SJSA1 (cell line): Measurements from ENCODE around the gene AK3. TPM values are rescaled to one million over a fixed set of nuclear protein-coding genes. Genes with fewer than 3 reads are reported as not detected.
"Not testable (repeated sequence)": the region's sequence is repeated elsewhere in the genome, so short reads cannot be mapped to it uniquely, and the experiment has no call there.

Source experiments
- DNase-seq, 2 experiments: peaks; one replicate each; pipeline ENCODE4 v3.0.0-alpha.2; 2015 to 2020; ENCODE audit warnings: low spot score in 2 of 2, low read depth in 1 of 2
- H3K27ac ChIP-seq: fragments of 250-450 bp; sonication (Bioruptor Pico); 2 replicates; pipeline ENCODE4 v1.5.1; 2020; ENCODE audit warnings: mild to moderate bottlenecking, moderate library complexity
- H3K27me3 ChIP-seq: fragments of 250-450 bp; sonication (Bioruptor Pico); replicated peaks from 2 replicates; pipeline ENCODE4 v1.5.1; 2020; ENCODE audit warnings: mild to moderate bottlenecking, moderate library complexity
- H3K36me3 ChIP-seq: fragments of 250-450 bp; sonication (Bioruptor Pico); 2 replicates; pipeline ENCODE4 v1.5.1; 2020; ENCODE audit warnings: mild to moderate bottlenecking
- H3K4me1 ChIP-seq: fragments of 250-450 bp; sonication (Bioruptor Pico); replicated peaks from 2 replicates; pipeline ENCODE4 v1.6.1; 2021; ENCODE audit warnings: mild to moderate bottlenecking
- H3K4me3 ChIP-seq: fragments of 250-450 bp; sonication (Bioruptor Pico); 2 replicates; pipeline ENCODE4 v1.5.1; 2020; ENCODE audit warnings: mild to moderate bottlenecking
- H3K9me3 ChIP-seq: fragments of 250-450 bp; sonication (Bioruptor Pico); replicated peaks from 2 replicates; pipeline ENCODE4 v1.5.1; 2020; ENCODE audit warnings: mild to moderate bottlenecking
- total RNA-seq: library from RNA; depleted of rRNA; stranded (reverse); fragments of >200 nt; shearing (Covaris generic); gene quantifications from 2 replicates; pipeline ENCODE4 v1.2.3, GENCODE V29; 2014; rRNA removed

Gene AK3
- total RNA-seq, result 46.6 and 47.2 TPM in 2 replicates

DNA sequence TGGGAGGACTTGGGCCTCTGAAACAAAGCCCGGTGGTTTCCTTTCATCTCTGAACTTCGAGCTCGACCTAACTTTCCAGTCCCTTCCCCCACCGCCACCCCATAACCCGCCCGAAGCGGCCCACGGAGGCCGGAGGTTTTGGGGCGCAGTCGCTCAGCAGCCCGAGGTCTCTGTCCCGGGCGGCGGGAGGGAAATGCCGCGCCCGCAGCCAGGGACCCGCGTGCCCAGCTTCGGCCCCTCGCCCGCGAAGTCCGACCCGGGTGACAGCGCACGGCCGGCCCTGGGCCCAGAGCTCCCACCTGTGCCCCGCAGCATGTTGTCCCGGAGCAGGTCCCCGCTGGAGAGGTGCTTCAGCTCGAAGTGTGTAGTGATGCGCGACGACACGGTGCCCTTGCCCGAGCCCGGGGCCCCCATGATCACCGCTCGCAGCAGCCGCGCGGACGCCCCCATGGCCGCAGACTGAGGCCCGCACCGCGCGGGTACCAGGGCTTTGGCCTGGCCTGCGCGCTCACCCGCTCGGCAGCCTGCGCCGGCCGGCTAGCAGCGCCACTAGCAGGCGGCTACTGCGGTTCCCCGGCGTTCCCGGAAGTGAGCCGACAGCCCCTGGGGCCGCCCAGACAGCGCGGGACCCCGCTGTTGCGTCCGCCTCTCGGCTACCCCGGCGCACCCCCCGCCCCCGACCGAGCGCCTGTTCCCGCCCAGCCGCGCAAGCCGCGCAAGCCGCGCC is at the start of gene AK3:
AK3 (minus strand) TSS at position 565 of the 727 bp plus-strand sequence; CDS start at position 450, 115 bp downstream.
- Histone ChIP-seq H3K36me3 (peaks cover 3% of the 10 kb centered on the region; the same call in 1 of the 2 replicates), H3K4me1 (peaks cover 28% of the 10 kb centered on the region), H3K4me3 (peak within 1 kb of the TSS; percentile 79), H3K27ac (peak within 1 kb of the TSS; percentile 66), H3K9me3 (no peaks in the 10 kb centered on the region), H3K27me3 (no peaks in the 10 kb centered on the region)
- DNase-seq, result peak; percentile 45 to 78

DNA sequence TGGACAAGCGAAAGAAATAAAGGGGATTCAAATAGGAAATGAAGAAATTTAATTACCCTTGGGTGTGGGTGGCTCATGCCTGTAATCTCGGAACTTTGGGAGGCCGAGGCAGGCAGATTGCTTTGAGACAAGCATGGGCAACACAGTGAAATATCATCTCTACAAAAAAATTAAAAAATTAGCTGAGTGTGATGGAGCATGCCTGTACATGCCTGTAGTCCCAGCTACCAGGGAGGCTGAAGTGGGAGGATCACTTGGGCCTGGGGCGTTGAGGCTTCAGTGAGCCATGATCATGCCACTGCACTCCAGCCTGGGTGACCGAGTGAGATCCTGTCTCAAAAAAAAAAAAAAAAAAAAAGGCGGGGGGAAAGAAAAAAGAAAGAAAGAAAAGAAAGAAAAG is 47.7 kb upstream of the AK3 start:
- H3K36me3 ChIP-seq, result no peaks in the 10 kb centered on the region
- no peaks in the 10 kb centered on the region for H3K27me3 ChIP-seq
- H3K9me3 ChIP-seq, result no peaks in the 10 kb centered on the region
- H3K4me1 ChIP-seq, result 0 out of 2 replicates have a peak, but pooled peaks cover 3% of the 10 kb centered on the region
- no peak overlapping the region for H3K4me3 ChIP-seq
- no peak overlapping the region for H3K27ac ChIP-seq
- DNase-seq, result no peak

DNA sequence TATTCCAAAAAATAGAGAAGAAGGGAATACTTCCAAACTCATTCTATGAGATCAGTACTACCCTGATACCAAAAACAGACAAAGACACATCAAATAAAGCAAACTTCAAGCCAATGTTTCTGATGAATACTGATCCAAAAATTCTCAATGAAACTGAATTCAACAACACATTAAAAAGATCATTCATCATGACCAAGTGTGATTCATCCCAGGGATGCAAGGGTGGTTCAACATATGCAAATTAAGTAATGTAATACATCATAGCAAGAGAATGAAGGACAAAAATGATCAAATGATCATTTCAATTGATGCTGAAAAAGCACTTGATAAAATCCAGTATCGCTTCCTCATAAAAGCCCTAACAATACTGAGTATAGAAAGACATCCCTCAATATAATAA is 46.9 kb upstream of the AK3 start:
- Histone ChIP-seq H3K9me3 (no peaks in the 10 kb centered on the region), H3K4me1 (0 out of 2 replicates have a peak, but pooled peaks cover 3% of the 10 kb centered on the region), H3K36me3 (no peaks in the 10 kb centered on the region), H3K27me3 (no peaks in the 10 kb centered on the region), H3K4me3 (no peak overlapping the region), H3K27ac (no peak overlapping the region)
- DNase-seq, result no peak

- no peak overlapping the region for H3K27ac ChIP-seq
- no peak for DNase-seq
- H3K4me3 ChIP-seq, result no peak overlapping the region
Measured at GRCh38 chr9:4786599-4786998, 45.6 kb upstream of the AK3 start.

DNA sequence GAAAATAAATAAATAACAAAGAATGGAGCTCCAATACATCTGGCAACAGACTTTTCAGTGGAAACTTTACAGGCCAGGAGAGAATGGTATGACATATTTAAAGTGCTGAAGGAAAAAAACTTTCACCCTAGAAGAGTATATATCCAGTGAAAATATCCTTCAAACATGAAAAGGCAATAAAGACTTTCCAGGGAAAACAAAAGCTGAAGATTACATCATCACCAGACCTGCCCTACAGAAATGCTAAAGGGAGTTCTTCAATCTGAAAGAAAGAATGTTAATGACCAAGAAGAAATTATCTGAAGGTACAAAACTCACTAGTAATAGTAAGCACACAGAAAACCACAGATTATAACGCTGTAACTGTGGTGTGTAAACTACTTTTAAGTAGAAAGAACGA is 43.4 kb upstream of the AK3 start:
- DNase-seq, result no peak
- no peaks in the 10 kb centered on the region for H3K27me3 ChIP-seq
- H3K9me3 ChIP-seq, result no peaks in the 10 kb centered on the region
- H3K27ac ChIP-seq, result no peak overlapping the region
- H3K36me3 ChIP-seq, result no peaks in the 10 kb centered on the region
- H3K4me1 ChIP-seq, result no peaks in the 10 kb centered on the region
- no peak overlapping the region for H3K4me3 ChIP-seq

More at GRCh38 chr9:4786599-4786998, 45.6 kb upstream of the AK3 start:
- no peaks in the 10 kb centered on the region for H3K27me3 ChIP-seq
- no peaks in the 10 kb centered on the region for H3K36me3 ChIP-seq
- no peaks in the 10 kb centered on the region for H3K4me1 ChIP-seq
- H3K9me3 ChIP-seq, result no peaks in the 10 kb centered on the region

- H3K4me3 ChIP-seq, DNase-seq, H3K27me3 ChIP-seq, H3K27ac ChIP-seq, H3K4me1 ChIP-seq, H3K36me3 ChIP-seq, H3K9me3 ChIP-seq: not testable (repeated sequence)
Measured at GRCh38 chr9:4783191-4783590, 42.2 kb upstream of the AK3 start.

GRCh38 chr9:4781408-4781807 is 40.4 kb upstream of the AK3 start:
- no peaks in the 10 kb centered on the region for H3K4me1 ChIP-seq
- no peaks in the 10 kb centered on the region for H3K36me3 ChIP-seq
- H3K27ac ChIP-seq, result no peak overlapping the region
- no peaks in the 10 kb centered on the region for H3K27me3 ChIP-seq
- no peak overlapping the region for H3K4me3 ChIP-seq
- no peaks in the 10 kb centered on the region for H3K9me3 ChIP-seq
- DNase-seq, result no peak

DNA sequence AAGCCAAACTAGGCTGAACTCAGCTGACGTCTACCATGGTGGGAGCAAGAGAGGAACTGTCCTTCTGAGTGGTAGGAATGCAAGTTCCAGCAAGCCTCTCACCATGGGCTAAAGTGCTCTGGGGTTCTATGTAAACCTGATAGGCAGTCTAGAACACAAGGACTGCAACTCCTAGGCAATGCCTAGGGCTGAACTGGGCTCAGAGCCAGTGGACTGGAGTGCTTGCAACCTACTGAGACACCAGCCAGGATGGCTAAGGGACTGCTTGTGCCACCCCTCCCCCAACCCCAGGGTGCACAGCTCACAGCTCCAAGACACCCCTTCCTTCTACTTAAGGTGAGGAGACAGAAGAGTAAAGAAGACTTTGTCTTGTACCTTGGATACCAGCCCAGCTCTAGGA is 39.6 kb upstream of the AK3 start:
- DNase-seq, result no peak
- H3K27ac ChIP-seq, result no peak overlapping the region
- H3K4me3 ChIP-seq, result no peak overlapping the region
- no peaks in the 10 kb centered on the region for H3K27me3 ChIP-seq
- H3K9me3 ChIP-seq, result no peaks in the 10 kb centered on the region
- no peaks in the 10 kb centered on the region for H3K4me1 ChIP-seq
- no peaks in the 10 kb centered on the region for H3K36me3 ChIP-seq

DNA sequence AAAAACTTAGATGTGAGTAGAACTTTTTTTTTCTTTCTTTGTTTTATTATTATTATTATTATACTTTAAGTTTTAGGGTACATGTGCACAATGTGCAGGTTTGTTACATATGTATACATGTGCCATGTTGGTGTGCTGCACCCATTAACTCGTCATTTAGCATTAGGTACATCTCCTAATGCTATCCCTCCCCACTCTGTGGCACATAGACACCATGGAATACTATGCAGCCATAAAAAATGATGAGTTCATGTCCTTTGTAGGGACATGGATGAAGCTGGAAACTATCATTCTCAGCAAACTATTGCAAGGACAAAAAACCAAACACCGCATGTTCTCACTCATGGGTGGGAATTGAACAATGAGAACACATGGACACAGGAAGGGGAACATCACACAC is 34.0 kb upstream of the AK3 start:
- H3K9me3 ChIP-seq, DNase-seq, H3K27me3 ChIP-seq, H3K4me3 ChIP-seq, H3K4me1 ChIP-seq, H3K36me3 ChIP-seq, H3K27ac ChIP-seq: not testable (repeated sequence)

DNA sequence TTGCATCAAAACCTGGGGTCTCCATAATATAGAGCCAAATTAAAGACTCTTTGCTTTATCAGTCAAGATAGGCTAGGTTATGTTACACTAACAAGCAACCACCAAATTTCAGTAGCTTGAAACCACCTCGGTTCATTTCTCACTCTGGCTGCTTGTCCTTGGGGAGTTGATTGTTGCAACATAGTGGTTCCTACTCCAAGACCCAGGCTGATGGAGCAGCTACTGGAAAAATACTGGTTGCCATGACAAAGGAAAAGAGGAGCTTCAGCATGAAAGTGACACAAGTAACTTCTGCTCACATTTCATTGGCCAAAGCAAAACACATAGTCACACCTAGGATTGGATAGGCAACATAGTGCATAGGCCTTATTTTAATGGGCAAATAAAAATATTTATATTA is 33.2 kb upstream of the AK3 start:
- no peak overlapping the region for H3K4me3 ChIP-seq
- no peak overlapping the region for H3K27ac ChIP-seq
- H3K4me1 ChIP-seq, result no peaks in the 10 kb centered on the region
- H3K36me3 ChIP-seq, result no peaks in the 10 kb centered on the region
- H3K27me3 ChIP-seq, result no peaks in the 10 kb centered on the region
- no peak for DNase-seq
- H3K9me3 ChIP-seq, result no peaks in the 10 kb centered on the region

- H3K4me3 ChIP-seq, result no peak overlapping the region
- no peak for DNase-seq
- H3K27ac ChIP-seq, result no peak overlapping the region
- no peaks in the 10 kb centered on the region for H3K9me3 ChIP-seq
- no peaks in the 10 kb centered on the region for H3K4me1 ChIP-seq
- no peaks in the 10 kb centered on the region for H3K27me3 ChIP-seq
- H3K36me3 ChIP-seq, result no peaks in the 10 kb centered on the region
Measured at GRCh38 chr9:4771788-4772187, 30.8 kb upstream of the AK3 start.

DNA sequence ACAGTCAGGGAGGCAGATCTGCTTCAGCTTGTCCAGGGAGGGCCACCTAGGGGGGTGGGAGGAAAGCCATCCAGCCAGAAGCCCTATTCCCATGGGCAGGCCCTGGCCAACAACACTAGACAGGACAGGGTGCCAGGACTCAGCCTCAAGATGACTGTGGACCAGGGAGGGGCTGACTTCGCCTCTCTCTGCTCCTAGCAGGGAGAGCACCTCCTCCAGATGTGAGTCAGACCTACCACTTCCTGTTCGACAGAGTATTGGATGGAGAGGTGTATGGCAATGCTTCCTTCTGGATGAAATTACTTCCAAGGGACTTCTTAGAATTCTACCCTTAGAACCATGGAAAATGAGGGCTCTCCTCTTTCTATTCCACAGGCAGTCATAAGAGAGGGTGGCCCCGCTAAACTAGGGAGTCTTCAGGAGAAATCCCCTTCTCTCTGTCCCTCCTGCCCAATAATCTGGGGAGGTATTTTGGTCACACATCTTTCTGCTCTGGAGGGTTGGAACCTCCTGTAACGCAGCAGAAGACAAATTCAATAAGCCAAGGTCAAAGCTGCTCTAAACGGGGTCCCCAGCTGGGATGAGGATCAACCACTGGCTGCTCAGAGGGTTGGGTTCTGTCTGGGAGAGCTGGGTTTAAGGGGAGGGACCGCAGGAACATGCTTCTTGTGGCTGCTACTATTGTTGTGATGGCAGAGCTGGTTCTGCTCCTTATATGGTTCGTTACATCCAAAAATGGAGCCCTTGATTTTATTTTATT is 28.5 kb upstream of the AK3 start:
- no peaks in the 10 kb centered on the region for H3K4me1 ChIP-seq

DNA sequence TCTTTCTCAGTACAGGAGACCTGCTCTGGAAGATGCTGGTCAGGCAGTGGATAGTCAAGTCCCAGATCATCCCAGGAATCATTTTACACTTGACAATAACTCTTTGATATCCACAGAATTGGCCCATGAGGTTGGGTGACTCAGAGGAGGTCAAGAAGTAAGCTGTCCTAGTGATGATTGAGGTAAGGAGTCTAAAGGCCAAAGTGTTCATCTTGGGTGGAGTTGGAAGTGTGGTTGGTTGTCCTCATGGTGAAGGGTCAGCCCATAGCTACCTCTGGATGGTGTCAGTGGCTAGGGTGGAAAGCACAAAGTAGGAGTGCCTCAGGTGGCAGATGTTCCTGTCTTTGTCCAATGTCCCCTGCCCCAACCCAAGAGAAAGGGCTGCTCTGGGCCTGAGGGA is 27.7 kb upstream of the AK3 start:
- Histone ChIP-seq H3K27ac (no peak overlapping the region), H3K36me3 (no peaks in the 10 kb centered on the region), H3K9me3 (no peaks in the 10 kb centered on the region), H3K27me3 (no peaks in the 10 kb centered on the region), H3K4me3 (no peak overlapping the region), H3K4me1 (no peaks in the 10 kb centered on the region)
- DNase-seq, result no peak

More for the DNA sequence above, 28.5 kb upstream of the AK3 start:
- no peak for DNase-seq
- Histone ChIP-seq H3K36me3 (no peaks in the 10 kb centered on the region), H3K9me3 (no peaks in the 10 kb centered on the region), H3K4me3 (no peak overlapping the region), H3K27me3 (no peaks in the 10 kb centered on the region), H3K27ac (no peak overlapping the region)

- H3K36me3 ChIP-seq, result no peaks in the 10 kb centered on the region
- DNase-seq, result no peak
- H3K27me3 ChIP-seq, result no peaks in the 10 kb centered on the region
- no peak overlapping the region for H3K27ac ChIP-seq
- H3K9me3 ChIP-seq, result no peaks in the 10 kb centered on the region
- H3K4me1 ChIP-seq, result peaks cover 5% of the 10 kb centered on the region; the same call in 1 of the 2 replicates
- H3K4me3 ChIP-seq, result no peak overlapping the region
Measured at GRCh38 chr9:4764033-4764432, 23.0 kb upstream of the AK3 start.
